Testis (tissue), 2 donors: ENCODE data around the gene C1QL4.

Source experiments
- POLR2A ChIP-seq: fragments of 450-650 bp; IDR thresholded peaks from one replicate; pipeline ENCODE4 v1.6.1; 2017; ENCODE audit warnings: antibody characterized with exemption, mild to moderate bottlenecking, moderate library complexity
- TF ChIP-seq, protein P1 (sequence below), 3 experiments: fragments of 450-650 bp in 2 of 3; fragments of 200-600 bp in 1 of 3; sonication (generic) in 1 of 3; IDR thresholded peaks; one replicate each; pipeline ENCODE4 v1.5.1; 2016 to 2019; ENCODE audit warnings: antibody characterized with exemption in 3 of 3, mild to moderate bottlenecking in 2 of 3, moderate library complexity in 1 of 3

DNA sequence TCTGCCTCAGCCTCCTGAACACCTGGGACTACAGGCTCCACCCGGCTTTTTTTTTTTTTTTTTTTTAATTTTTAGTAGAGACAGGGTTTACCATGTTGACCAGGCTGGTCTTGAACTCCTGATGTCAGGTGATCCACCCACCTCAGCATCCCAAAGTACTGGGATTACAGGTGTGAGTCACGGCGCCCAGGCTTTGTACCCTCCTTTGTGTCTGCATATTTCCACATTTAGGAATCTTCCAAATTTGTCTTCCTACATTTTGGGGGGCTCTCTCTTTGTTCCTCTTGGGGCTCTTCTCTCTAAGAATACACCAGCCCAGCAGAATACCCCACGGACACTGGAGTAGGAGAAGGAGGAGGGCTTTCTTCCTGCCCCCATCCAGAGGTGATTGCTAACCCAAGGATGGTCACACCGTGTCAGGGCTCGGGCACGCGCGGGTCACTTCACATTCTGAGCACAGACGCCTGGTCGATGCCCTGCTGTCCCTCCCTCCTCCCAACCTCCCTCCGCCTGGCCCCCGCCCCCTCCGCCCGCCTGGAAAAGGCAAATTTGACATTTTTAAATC, 7.6 kb upstream of the C1QL4 start:
- TF ChIP-seq, protein P1, sequence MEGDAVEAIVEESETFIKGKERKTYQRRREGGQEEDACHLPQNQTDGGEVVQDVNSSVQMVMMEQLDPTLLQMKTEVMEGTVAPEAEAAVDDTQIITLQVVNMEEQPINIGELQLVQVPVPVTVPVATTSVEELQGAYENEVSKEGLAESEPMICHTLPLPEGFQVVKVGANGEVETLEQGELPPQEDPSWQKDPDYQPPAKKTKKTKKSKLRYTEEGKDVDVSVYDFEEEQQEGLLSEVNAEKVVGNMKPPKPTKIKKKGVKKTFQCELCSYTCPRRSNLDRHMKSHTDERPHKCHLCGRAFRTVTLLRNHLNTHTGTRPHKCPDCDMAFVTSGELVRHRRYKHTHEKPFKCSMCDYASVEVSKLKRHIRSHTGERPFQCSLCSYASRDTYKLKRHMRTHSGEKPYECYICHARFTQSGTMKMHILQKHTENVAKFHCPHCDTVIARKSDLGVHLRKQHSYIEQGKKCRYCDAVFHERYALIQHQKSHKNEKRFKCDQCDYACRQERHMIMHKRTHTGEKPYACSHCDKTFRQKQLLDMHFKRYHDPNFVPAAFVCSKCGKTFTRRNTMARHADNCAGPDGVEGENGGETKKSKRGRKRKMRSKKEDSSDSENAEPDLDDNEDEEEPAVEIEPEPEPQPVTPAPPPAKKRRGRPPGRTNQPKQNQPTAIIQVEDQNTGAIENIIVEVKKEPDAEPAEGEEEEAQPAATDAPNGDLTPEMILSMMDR (IDR thresholded peaks at IDR 0.05) = no peak
- TF ChIP-seq POLR2A = no peak
